ENCODE results near the gene PHKG1.
"Not testable (repeated sequence)": the region's sequence is repeated elsewhere in the genome, so short reads cannot be mapped to it uniquely, and the experiment has no call there.

PHKG1 gene

GRCh38 chr7:56081626-56082340 is 11.0 kb downstream of the PHKG1 start:
- peak; percentile 52 to 88 for DNase-seq

DNA sequence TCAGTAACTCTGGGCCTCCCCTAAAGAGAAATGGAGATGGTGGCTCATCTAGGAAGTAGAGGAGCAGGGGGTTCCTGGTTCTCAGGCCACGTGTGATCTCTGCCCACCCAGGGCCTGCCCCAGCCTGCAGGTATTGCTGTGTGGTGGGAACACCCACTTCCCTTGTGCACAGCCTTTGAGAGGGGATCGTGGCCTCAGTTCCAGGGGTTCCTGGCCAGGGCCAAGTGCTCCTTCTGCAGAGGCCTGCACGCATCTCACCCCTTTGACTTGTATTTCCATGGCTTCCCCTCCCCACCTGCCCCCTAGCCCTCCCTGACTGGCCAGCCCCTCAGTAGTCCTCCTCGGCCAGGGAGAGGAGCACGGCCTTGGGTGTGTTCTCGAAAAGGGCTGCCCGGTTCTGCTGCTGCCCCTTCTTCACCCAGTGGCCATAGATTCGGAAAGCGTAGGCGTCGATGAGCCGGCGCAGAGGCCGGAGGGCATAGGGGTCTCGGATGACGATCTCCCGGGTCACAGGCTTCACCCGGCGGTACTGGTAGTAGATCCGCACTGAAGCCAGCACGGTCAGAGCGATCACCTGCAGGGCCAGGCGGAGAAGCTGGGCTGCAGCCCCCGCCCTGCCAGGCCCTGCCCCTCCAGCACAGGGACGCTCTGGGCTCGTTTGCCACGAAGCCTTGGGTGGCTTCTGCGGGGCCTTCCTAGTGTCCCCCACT is 11.9 kb downstream of the PHKG1 start:
- DNase-seq = not testable (repeated sequence)

DNA sequence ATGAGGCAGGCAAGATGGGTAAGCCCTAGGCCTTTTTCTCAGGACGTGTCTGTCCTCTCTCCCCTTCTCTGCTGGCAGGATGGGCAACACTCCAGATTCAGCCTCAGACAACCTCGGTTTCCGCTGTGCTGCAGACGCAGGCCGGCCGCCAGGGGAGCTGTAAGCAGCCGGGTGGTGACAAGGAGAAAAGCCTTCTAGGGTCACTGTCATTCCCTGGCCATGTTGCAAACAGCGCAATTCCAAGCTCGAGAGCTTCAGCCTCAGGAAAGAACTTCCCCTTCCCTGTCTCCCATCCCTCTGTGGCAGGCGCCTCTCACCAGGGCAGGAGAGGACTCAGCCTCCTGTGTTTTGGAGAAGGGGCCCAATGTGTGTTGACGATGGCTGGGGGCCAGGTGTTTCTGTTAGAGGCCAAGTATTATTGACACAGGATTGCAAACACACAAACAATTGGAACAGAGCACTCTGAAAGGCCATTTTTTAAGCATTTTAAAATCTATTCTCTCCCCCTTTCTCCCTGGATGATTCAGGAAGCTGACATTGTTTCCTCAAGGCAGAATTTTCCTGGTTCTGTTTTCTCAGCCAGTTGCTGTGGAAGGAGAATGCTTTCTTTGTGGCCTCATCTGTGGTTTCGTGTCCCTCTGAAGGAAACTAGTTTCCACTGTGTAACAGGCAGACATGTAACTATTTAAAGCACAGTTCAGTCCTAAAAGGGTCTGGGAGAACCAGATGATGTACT is 13.1 kb downstream of the PHKG1 start:
- peak; percentile 89 to 94 for DNase-seq

DNA sequence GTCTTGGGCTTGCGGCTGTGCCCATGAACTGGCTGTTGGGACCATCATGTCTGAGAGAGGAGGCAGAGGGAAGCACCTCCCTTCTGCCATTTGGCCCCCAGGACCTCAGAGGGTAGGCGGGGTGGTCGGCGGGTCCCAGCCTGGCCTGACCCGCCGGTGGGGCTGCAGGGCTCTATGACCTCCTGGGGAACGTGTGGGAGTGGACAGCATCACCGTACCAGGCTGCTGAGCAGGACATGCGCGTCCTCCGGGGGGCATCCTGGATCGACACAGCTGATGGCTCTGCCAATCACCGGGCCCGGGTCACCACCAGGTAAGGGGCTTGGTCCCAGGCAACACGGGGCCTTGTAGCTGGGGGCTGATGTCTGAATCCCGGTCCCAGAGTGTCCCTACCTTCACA is 14.6 kb downstream of the PHKG1 start:
- DNase-seq = no peak

GRCh38 chr7:56077681-56078080 is 15.1 kb downstream of the PHKG1 start:
- no peak for DNase-seq

- peak; percentile 87 to 89 for DNase-seq
Measured at GRCh38 chr7:56074371-56074791, 18.4 kb downstream of the PHKG1 start.

DNA sequence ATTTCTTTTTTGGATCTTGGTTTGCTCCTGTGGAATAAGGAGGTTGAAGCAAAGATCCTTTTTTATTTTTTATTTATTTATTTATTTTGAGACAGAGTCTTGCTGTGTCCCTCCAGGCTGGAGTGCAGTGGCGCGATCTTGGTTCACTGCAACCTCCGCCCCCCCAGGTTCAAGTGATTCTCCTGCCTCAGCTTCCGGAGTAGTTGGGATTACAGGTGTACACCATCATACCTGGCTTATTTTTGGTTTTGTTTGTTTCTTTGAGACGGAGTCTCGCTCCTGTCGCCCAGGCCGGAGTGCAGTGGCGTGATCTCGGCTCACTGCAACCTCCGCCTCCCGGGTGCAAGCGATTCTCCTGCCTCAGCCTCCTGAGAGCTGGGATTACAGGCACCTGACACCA is 26.4 kb downstream of the PHKG1 start:
- not testable (repeated sequence) for DNase-seq

- peak; percentile 86 to 95 for DNase-seq
Measured at GRCh38 chr7:56063882-56064625, 28.7 kb downstream of the PHKG1 start, which contains the start of gene SUMF2. Gene SUMF2 (plus strand): TSS chr7:56064286. CDS start chr7:56064312, 26 bp downstream.

DNA sequence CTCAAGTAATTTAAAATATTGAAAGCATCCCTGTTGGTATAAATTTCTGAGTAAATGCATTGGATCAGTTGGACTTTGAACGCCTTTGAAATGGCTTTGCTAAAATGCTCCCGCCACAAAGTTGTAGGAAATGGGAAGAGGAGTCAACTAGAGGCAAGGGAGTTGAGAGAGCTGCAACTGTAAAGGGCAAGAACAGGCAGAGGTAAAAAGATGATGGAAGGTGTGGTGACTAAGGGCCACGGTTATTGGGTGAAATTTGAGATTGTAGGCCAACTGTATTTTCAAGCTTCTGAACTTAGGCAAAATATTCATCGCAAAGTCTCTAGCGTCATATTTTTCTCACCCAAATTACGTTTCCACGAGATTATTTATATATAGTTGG is 29.3 kb downstream of the PHKG1 start:
- no peak for DNase-seq

DNA sequence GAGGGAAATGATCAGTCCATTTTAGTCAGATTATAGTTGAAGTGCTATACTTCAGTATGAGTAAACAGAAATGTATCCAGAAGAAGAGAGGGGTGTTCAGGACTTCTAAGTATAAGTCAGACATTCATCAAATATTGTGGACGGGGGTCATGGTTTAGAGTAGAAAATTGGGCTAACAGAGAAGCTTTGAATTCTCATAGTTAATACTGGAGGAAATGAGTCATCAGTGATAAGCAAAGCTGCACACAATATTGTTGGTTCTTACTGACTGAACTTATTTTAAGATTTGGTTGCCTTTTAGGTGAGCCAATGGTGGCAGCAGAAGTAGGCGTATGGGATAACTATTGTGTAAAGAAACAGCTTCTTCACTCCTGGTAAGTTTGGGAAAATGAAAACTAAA is 30.4 kb downstream of the PHKG1 start:
- DNase-seq = no peak

GRCh38 chr7:56053993-56054392 is 38.8 kb downstream of the PHKG1 start:
- no peak for DNase-seq

- DNase-seq = no peak
Measured at GRCh38 chr7:56053379-56053778, 39.4 kb downstream of the PHKG1 start.

GRCh38 chr7:56051339-56052191 is 41.2 kb downstream of the PHKG1 start, which contains the start of the genes CCT6A and PSPH:
Gene CCT6A (plus strand): TSS chr7:56051765. CDS start chr7:56051849, 84 bp downstream.
Gene PSPH (minus strand): TSS chr7:56051444. CDS start chr7:56021212, 30,232 bp downstream.
- DNase-seq = peak; percentile 99 to 100

DNA sequence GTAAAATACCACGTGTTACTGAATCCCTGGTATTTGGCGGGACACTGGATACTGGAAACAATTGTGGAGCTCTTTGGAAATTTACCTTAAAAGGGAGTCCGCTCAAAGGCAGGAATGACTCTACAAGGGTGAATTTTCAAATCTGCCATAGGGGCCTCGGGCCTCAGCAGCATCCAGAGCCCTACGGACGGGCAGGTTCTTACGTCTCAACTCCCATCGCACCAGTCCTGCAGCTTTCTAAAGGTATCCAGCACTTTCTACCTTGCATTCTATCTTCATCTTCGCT is 41.8 kb downstream of the PHKG1 start:
- no peak for DNase-seq

DNA sequence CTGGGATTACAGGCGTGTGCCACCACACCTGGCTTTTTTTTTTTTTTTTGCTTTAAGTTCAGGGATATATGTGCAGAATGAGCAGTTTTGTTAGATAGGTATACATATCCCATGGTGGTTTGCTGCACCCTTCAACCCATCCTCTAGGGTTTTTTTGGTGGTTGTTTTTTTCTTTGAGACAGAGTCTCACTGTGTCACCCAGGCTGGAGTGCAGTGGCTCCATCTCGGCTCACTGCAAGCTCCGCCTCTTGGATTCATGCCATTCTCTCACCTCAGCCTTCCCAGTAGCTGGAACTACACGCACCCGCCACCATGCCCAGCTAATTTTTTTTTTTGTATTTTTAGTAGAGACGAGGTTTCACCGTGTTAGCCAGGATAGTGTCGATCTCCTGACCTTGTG is 44.0 kb downstream of the PHKG1 start:
- DNase-seq = peak; percentile 41 to 78

- DNase-seq = no peak
Measured at GRCh38 chr7:56048245-56048644, 44.5 kb downstream of the PHKG1 start.

- DNase-seq = not testable (repeated sequence)
Measured at GRCh38 chr7:56047446-56048116, 45.2 kb downstream of the PHKG1 start.

GRCh38 chr7:56046721-56047445 is 45.9 kb downstream of the PHKG1 start:
- no peak for DNase-seq

- not testable (repeated sequence) for DNase-seq
Measured at GRCh38 chr7:56045758-56046157, 47.0 kb downstream of the PHKG1 start.

DNA sequence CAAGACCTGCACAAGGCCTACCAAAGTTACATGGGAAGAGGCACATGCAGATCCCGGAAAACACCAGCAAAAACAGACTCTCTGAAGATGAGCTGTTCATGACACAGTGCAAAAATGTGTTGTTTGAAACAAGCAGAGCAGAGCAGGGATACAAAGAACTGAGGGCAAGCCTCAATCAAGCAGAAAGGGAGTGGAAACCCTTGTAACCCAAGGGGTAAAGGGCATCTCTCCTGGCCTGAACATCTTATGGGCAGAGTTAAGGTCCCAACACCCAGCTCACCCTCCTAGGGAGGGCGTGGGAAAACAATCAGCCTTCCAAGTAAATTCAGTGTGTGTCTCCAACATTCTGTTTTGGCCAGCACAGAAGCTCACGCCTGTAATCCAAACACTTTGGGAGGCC is 52.0 kb downstream of the PHKG1 start:
- DNase-seq = no peak
